HCT116 (cell line): ENCODE results near the gene MYL3. TPM values are rescaled to one million over a fixed set of nuclear protein-coding genes. Genes with fewer than 3 reads are reported as not detected.

Experiments used
- ATAC-seq: fragments of 200-7000 bp; cut with Tn5 transposase; 2 replicates; pipeline ENCODE4 v1.9.1; 2020; ENCODE audit warnings: mild to moderate bottlenecking, moderate library complexity
- BruUV-seq: library from RNA; stranded (reverse); fragments of 400-500 nt; replicated peaks from 2 replicates; lab custom pipeline; 2021; lab: Mats Ljungman, UMichigan
- CTCF ChIA-PET: fragments of 300-600 bp; sonication (Branson Sonifier 250); formaldehyde crosslinking; loops from one replicate; lab custom pipeline; 2021; ENCODE audit warnings: antibody characterized with exemption; lab: Charles Lee
- POLR2A ChIA-PET: fragments of 300-600, 350-600 bp; sonication (Branson Sonifier 250); formaldehyde crosslinking; loops from one replicate; lab custom pipeline; 2021; ENCODE audit warnings: antibody characterized with exemption; lab: Charles Lee
- RAD21 ChIA-PET, 2 experiments: fragments of 300-600 bp; sonication (Branson Sonifier 250); formaldehyde crosslinking; loops; one replicate each; lab custom pipeline; 2023; ENCODE audit warnings: low total read pairs in 2 of 2; ENCODE audit not compliant: uncharacterized antibody in 2 of 2, unreplicated experiment in 2 of 2, low non-redundant PET in 1 of 2; lab: Charles Lee
- DNase-seq: peaks from one replicate; pipeline ENCODE4 v3.0.0-alpha.2; 2010; ENCODE audit warnings: low read depth, low spot score
- H2AFZ ChIP-seq: fragments of 200-600 bp; shearing (Covaris generic), sonication (generic); 2 replicates; pipeline ENCODE4 v1.6.1; 2017; ENCODE audit warnings: low read depth, mixed run types, mixed read lengths, antibody characterized with exemption, low read length; ENCODE audit not compliant: poor library complexity, severe bottlenecking
- H3K27ac ChIP-seq: 2 replicates; pipeline ENCODE4 v1.5.1; 2012; ENCODE audit warnings: low read depth, low read length
- H3K27me3 ChIP-seq: fragments of 200-600 bp; sonication (generic); 2 replicates; pipeline ENCODE4 v1.6.1; 2016; ENCODE audit warnings: mixed run types, low read length, mixed read lengths; ENCODE audit not compliant: insufficient read depth
- H3K36me3 ChIP-seq, 2 experiments: fragments of 200-500 bp in 1 of 2; fragments of 200-600 bp in 1 of 2; sonication (Bioruptor generic) in 1 of 2; sonication (generic) in 1 of 2; 2 replicates each; pipeline versions ENCODE4 v1.5.1 to v1.6.1; 2014 to 2016; ENCODE audit warnings: low read length in 2 of 2, inconsistent platforms in 1 of 2, mixed read lengths in 1 of 2, mixed run types in 1 of 2; ENCODE audit not compliant: insufficient read depth in 2 of 2, control insufficient read depth in 1 of 2
- H3K4me1 ChIP-seq, 2 experiments: fragments of 200-600 bp in 1 of 2; sonication (generic) in 1 of 2; 2 replicates each; pipeline versions ENCODE4 v1.5.1 to v1.6.1; 2012 to 2017; ENCODE audit warnings: low read length in 2 of 2, inconsistent platforms in 1 of 2, mild to moderate bottlenecking in 1 of 2, mixed read lengths in 1 of 2, mixed run types in 1 of 2, moderate library complexity in 1 of 2; ENCODE audit not compliant: insufficient read depth in 2 of 2, control insufficient read depth in 1 of 2
- H3K4me2 ChIP-seq: fragments of 200-600 bp; sonication (generic); 2 replicates; pipeline ENCODE4 v1.6.1; 2017; ENCODE audit warnings: mixed run types, low read length, mixed read lengths
- H3K4me3 ChIP-seq, 2 experiments: fragments of 200-600 bp in 1 of 2; sonication (generic) in 1 of 2; replicated peaks in 1 of 2; 2 replicates each; pipeline ENCODE4 v1.5.1; 2011 to 2016; ENCODE audit warnings: low read length in 2 of 2, control low read depth in 1 of 2, low read depth in 1 of 2, mild to moderate bottlenecking in 1 of 2, mixed read lengths in 1 of 2, mixed run types in 1 of 2
- H3K79me2 ChIP-seq: fragments of 200-600 bp; sonication (generic); 2 replicates; pipeline ENCODE4 v1.6.1; 2017; ENCODE audit warnings: mild to moderate bottlenecking, mixed run types, low read length, moderate library complexity, mixed read lengths; ENCODE audit not compliant: insufficient read depth
- H3K9ac ChIP-seq: fragments of 200-600 bp; sonication (generic); 2 replicates; pipeline ENCODE4 v1.6.1; 2016; ENCODE audit warnings: low read length, mixed read lengths
- H3K9me2 ChIP-seq: fragments of 200-600 bp; sonication (generic), shearing (Covaris generic); 2 replicates; pipeline ENCODE4 v1.6.1; 2017; ENCODE audit warnings: mixed run types, mild to moderate bottlenecking, moderate library complexity; ENCODE audit not compliant: insufficient read depth
- H3K9me3 ChIP-seq, 2 experiments: fragments of 200-500 bp in 1 of 2; fragments of 200-600 bp in 1 of 2; sonication (Bioruptor generic) in 1 of 2; sonication (generic) in 1 of 2; 2 replicates each; pipeline ENCODE4 v1.6.1; 2014 to 2017; ENCODE audit warnings: low read length in 2 of 2, mixed read lengths in 2 of 2, inconsistent platforms in 1 of 2, low read depth in 1 of 2, mild to moderate bottlenecking in 1 of 2, mixed run types in 1 of 2, moderate library complexity in 1 of 2; ENCODE audit not compliant: control insufficient read depth in 1 of 2, insufficient read depth in 1 of 2
- H4K20me1 ChIP-seq: fragments of 200-600 bp; sonication (generic), shearing (Covaris generic); 2 replicates; pipeline ENCODE4 v1.6.1; 2017; ENCODE audit warnings: mixed run types, mild to moderate bottlenecking, moderate library complexity; ENCODE audit not compliant: insufficient read depth
- EGR1 ChIP-seq: IDR thresholded peaks from 2 replicates; pipeline ENCODE4 v1.6.1; 2012; ENCODE audit warnings: low read depth
- ELF1 ChIP-seq: IDR thresholded peaks from 2 replicates; pipeline ENCODE4 v1.6.1; 2012; ENCODE audit warnings: low read depth, borderline replicate concordance
- EZH2 ChIP-seq: fragments of 200-600 bp; sonication (generic); IDR thresholded peaks from 2 replicates; pipeline ENCODE4 v1.6.1; 2017; ENCODE audit warnings: antibody characterized with exemption, mixed run types
- EZH2phosphoT487 ChIP-seq: fragments of 200-600 bp; IDR thresholded peaks from 2 replicates; pipeline ENCODE4 v1.6.1; 2018; ENCODE audit warnings: antibody characterized with exemption, borderline replicate concordance
- JUND ChIP-seq: IDR thresholded peaks from 2 replicates; pipeline ENCODE4 v1.6.1; 2012
- MAX ChIP-seq: IDR thresholded peaks from 2 replicates; pipeline ENCODE4 v1.6.1; 2012
- POLR2A ChIP-seq: IDR thresholded peaks from 2 replicates; pipeline ENCODE4 v1.7.0; 2011; ENCODE audit warnings: borderline replicate concordance; ENCODE audit not compliant: insufficient read depth, insufficient read length; ENCODE audit errors: extremely low read depth
- RAD21 ChIP-seq: IDR thresholded peaks from 2 replicates; pipeline ENCODE4 v1.6.1; 2012; ENCODE audit warnings: low read depth, mild to moderate bottlenecking
- REST ChIP-seq: IDR thresholded peaks from 2 replicates; pipeline ENCODE4 v1.6.1; 2012; ENCODE audit warnings: low read depth
- SIN3A ChIP-seq: IDR thresholded peaks from 2 replicates; pipeline ENCODE4 v1.6.1; 2012; ENCODE audit warnings: low read depth
- SP1 ChIP-seq: IDR thresholded peaks from 2 replicates; pipeline ENCODE4 v1.6.1; 2012; ENCODE audit warnings: low read depth
- SRF ChIP-seq: IDR thresholded peaks from 2 replicates; pipeline ENCODE4 v1.6.1; 2012; ENCODE audit warnings: low read depth
- YY1 ChIP-seq: IDR thresholded peaks from 2 replicates; pipeline ENCODE4 v1.6.1; 2011; ENCODE audit warnings: low read length, low read depth, moderate library complexity, mild to moderate bottlenecking; ENCODE audit not compliant: insufficient replicate concordance; ENCODE audit errors: extremely low read depth
- ZBTB33 ChIP-seq: IDR thresholded peaks from 2 replicates; pipeline ENCODE4 v1.6.1; 2011; ENCODE audit warnings: mild to moderate bottlenecking, low read length, moderate library complexity; ENCODE audit not compliant: insufficient replicate concordance; ENCODE audit errors: extremely low read depth
- ZFX ChIP-seq: fragments of 450-650 bp; IDR thresholded peaks from 2 replicates; pipeline ENCODE4 v1.6.1; 2017
- ZNF274 ChIP-seq: fragments of 200-500 bp; sonication (Bioruptor generic); IDR thresholded peaks from 2 replicates; pipeline ENCODE4 v1.6.1; 2014; ENCODE audit warnings: mild to moderate bottlenecking, low read depth, low read length, inconsistent platforms
- intact Hi-C: fragments of 100-400 bp; cut with micrococcal nuclease; formaldehyde crosslinking; loops from 2 replicates; pipeline ENCODE4 v1.10.0; 2022
- total RNA-seq: library from RNA; stranded (reverse); gene quantifications from one replicate; pipeline ENCODE4 v1.2.1, GENCODE V29; 2021; ENCODE audit not compliant: unreplicated experiment
- TF ChIP-seq, protein P1 (sequence below), 3 experiments: fragments of 200-600 bp in 1 of 3; sonication (generic) in 1 of 3; IDR thresholded peaks in 2 of 3; conservative IDR thresholded peaks in 1 of 3; 2 replicates each; pipeline ENCODE4 v1.5.1; 2012 to 2017; ENCODE audit warnings: low read depth in 2 of 3, low read length in 2 of 3, antibody characterized with exemption in 1 of 3, borderline replicate concordance in 1 of 3, control low read depth in 1 of 3, mild to moderate bottlenecking in 1 of 3, mixed read lengths in 1 of 3, mixed run types in 1 of 3, moderate library complexity in 1 of 3; ENCODE audit not compliant: insufficient read depth in 1 of 3

MYL3 gene
- total RNA-seq, 1 experiment from 2014 or later, result not detected

DNA sequence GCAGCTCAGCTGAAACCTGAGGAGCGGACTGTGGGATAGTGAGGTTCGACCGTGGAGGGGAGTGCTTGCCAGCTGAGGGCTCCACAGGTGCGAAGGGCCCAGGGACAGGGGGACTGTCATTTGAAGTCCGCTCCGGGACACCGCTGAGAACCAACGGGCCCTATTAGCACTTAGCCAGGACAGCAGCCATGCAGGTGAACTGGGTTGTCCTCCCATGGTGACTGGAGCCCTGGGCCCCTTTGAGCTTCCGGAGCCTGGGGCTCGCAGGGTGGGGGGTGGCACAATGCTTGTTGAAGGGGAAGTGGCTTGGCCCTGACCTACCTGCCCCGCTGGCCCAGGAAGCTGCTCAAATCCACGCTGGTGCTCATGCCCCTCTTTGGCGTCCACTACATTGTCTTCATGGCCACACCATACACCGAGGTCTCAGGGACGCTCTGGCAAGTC is 39.0 kb upstream of the MYL3 start (continued):
- no peak for TF ChIP-seq ZBTB33
- TF ChIP-seq SP1, result no peak

- no peaks in the 10 kb centered on the region for H3K9me2 ChIP-seq
- no peaks in the 10 kb centered on the region for H3K79me2 ChIP-seq
- BruUV-seq, result no TSS peak
- H4K20me1 ChIP-seq, result no peaks in the 10 kb centered on the region
- ChIA-PET RAD21 (no interaction called here), CTCF (interaction anchor here (1.7 kb wide), 1 partner anchor 8 kb away, joined by 8 read pairs; no protein-coding TSS in a partner anchor), POLR2A (interaction anchor here (0.9 kb wide), 1 partner anchor 208 kb away, joined by 3 read pairs; the partner anchor contains the start of gene ALS2CL)
- no peak overlapping the region for H3K9ac ChIP-seq
- intact Hi-C loops, result no loop called here
- peaks cover 0 to 11% of the 10 kb centered on the region in 2 experiments; a peak in 2 of 4 replicates for H3K4me1 ChIP-seq
- no peak overlapping the region for H2AFZ ChIP-seq
- ATAC-seq, result no peak
- H3K27ac ChIP-seq, result no peak overlapping the region
- no peaks in the 10 kb centered on the region for H3K27me3 ChIP-seq
- DNase-seq, result no peak
- H3K9me3 ChIP-seq, result no peaks in the 10 kb centered on the region
- no peaks in the 10 kb centered on the region for H3K36me3 ChIP-seq
- no peak overlapping the region for H3K4me2 ChIP-seq
- H3K4me3 ChIP-seq, result no peak overlapping the region
- TF ChIP-seq, protein P1, sequence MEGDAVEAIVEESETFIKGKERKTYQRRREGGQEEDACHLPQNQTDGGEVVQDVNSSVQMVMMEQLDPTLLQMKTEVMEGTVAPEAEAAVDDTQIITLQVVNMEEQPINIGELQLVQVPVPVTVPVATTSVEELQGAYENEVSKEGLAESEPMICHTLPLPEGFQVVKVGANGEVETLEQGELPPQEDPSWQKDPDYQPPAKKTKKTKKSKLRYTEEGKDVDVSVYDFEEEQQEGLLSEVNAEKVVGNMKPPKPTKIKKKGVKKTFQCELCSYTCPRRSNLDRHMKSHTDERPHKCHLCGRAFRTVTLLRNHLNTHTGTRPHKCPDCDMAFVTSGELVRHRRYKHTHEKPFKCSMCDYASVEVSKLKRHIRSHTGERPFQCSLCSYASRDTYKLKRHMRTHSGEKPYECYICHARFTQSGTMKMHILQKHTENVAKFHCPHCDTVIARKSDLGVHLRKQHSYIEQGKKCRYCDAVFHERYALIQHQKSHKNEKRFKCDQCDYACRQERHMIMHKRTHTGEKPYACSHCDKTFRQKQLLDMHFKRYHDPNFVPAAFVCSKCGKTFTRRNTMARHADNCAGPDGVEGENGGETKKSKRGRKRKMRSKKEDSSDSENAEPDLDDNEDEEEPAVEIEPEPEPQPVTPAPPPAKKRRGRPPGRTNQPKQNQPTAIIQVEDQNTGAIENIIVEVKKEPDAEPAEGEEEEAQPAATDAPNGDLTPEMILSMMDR (IDR thresholded peaks at IDR 0.05 in 2 of 3, conservative IDR thresholded peaks at IDR 0.05 in 1 of 3; ENCODE audit: borderline replicate concordance in 1 of 3, insufficient read depth in 1 of 3, low read depth in 2 of 3, low read length in 2 of 3), result no peak
- no peak for TF ChIP-seq MAX
- no peak for TF ChIP-seq REST
- no peak for TF ChIP-seq JUND
- TF ChIP-seq POLR2A, result no peak
- no peak for TF ChIP-seq ZFX
- TF ChIP-seq SRF, result no peak
- no peak for TF ChIP-seq RAD21
- TF ChIP-seq ZNF274, result no peak
- TF ChIP-seq EZH2, result no peak
- no peak for TF ChIP-seq EGR1
- TF ChIP-seq YY1, result no peak
- TF ChIP-seq EZH2phosphoT487, result no peak
- TF ChIP-seq SP1, result no peak
- TF ChIP-seq SIN3A, result no peak
- no peak for TF ChIP-seq ELF1
Measured at GRCh38 chr3:46901591-46902187, 38.4 kb upstream of the MYL3 start.
